GM21423 (cell line): ENCODE measurements around the gene VMAC.

Source experiments
- ATAC-seq: cut with Tn5 transposase; IDR thresholded peaks from one replicate; pipeline ENCODE4 v1.9.1; 2021; ENCODE audit warnings: mild to moderate bottlenecking, moderate library complexity; ENCODE audit not compliant: unreplicated experiment

The VMAC gene

GRCh38 chr19:5903624-5904351 lies 884 bp upstream of the VMAC start, which contains the start of gene NDUFA11:
Gene NDUFA11 (minus strand): TSS chr19:5903790. CDS start chr19:5903708, 82 bp downstream.
- ATAC-seq: peak; percentile 31

GRCh38 chr19:5905114-5905778 lies 574 bp downstream of the VMAC start:
- no peak for ATAC-seq

GRCh38 chr19:5907241-5907640 lies 2.6 kb downstream of the VMAC start:
- no peak for ATAC-seq

GRCh38 chr19:5908773-5909442 lies 4.2 kb downstream of the VMAC start:
- ATAC-seq: no peak

GRCh38 chr19:5910638-5910907 lies 5.9 kb downstream of the VMAC start:
- ATAC-seq: no peak

- ATAC-seq: no peak
Observed at GRCh38 chr19:5911366-5911765, 6.7 kb downstream of the VMAC start.

GRCh38 chr19:5913739-5914357 lies 9.2 kb downstream of the VMAC start, which contains the start of gene CAPS:
Gene CAPS (plus strand): TSS chr19:5914254. CDS start chr19:5914407, 153 bp downstream.
- no peak for ATAC-seq

GRCh38 chr19:5914358-5914774 lies 9.7 kb downstream of the VMAC start:
- no peak for ATAC-seq

GRCh38 chr19:5914946-5915781 lies 10.5 kb downstream of the VMAC start:
- ATAC-seq: no peak

- ATAC-seq: no peak
Observed at GRCh38 chr19:5915782-5916165, 11.1 kb downstream of the VMAC start.

GRCh38 chr19:5916181-5916708 lies 11.6 kb downstream of the VMAC start:
- ATAC-seq: no peak

- ATAC-seq: no peak
Observed at GRCh38 chr19:5917431-5918107, 12.9 kb downstream of the VMAC start.

- no peak for ATAC-seq
Observed at GRCh38 chr19:5918463-5919079, 13.9 kb downstream of the VMAC start.

- ATAC-seq: no peak
Observed at GRCh38 chr19:5921516-5922160, 17.0 kb downstream of the VMAC start.

GRCh38 chr19:5922161-5922545 lies 17.5 kb downstream of the VMAC start:
- no peak for ATAC-seq

- ATAC-seq: no peak
Observed at GRCh38 chr19:5923356-5923755, 18.7 kb downstream of the VMAC start.

- ATAC-seq: no peak
Observed at GRCh38 chr19:5925830-5926427, 21.3 kb downstream of the VMAC start.

GRCh38 chr19:5926641-5927440 lies 22.2 kb downstream of the VMAC start:
- ATAC-seq: no peak
